ENCODE data around the gene CCL17.

CCL17 gene

GRCh38 chr16:57409065-57409464, 4.5 kb downstream of the CCL17 start:
- no peak for TF ChIP-seq CTCF (IDR thresholded peaks at IDR 0.05)

GRCh38 chr16:57409870-57410587, 5.5 kb downstream of the CCL17 start:
- no peak for TF ChIP-seq CTCF (IDR thresholded peaks at IDR 0.05)

- TF ChIP-seq CTCF (IDR thresholded peaks at IDR 0.05): no peak
These were observed 6.9 kb downstream of the CCL17 start for GRCh38 chr16:57411362-57411976.

GRCh38 chr16:57412584-57412983, 8.0 kb downstream of the CCL17 start:
- TF ChIP-seq CTCF (IDR thresholded peaks at IDR 0.05): no peak

GRCh38 chr16:57413301-57413730, 8.7 kb downstream of the CCL17 start:
- TF ChIP-seq CTCF (IDR thresholded peaks at IDR 0.05): no peak

GRCh38 chr16:57413733-57414132, 9.2 kb downstream of the CCL17 start:
- TF ChIP-seq CTCF (IDR thresholded peaks at IDR 0.05): no peak

GRCh38 chr16:57416084-57416483, 11.5 kb downstream of the CCL17 start:
- no peak for TF ChIP-seq CTCF (IDR thresholded peaks at IDR 0.05)

All from LNCAP (cell line).